Hippocampal formation (tissue), 2 donors: Measurements from ENCODE around the gene NCOA7.

Source experiments
- DNase-seq, 2 donors: peaks; one replicate each; lab custom pipeline; 2025; lab: John Stamatoyannopoulos, UW

Gene NCOA7

GRCh38 chr6:125790358-125791150, at the start of gene NCOA7:
NCOA7 (plus strand) TSS chr6:125790960; CDS start chr6:125815355, 24,395 bp downstream.
- DNase-seq: peak; percentile 85 to 89

DNA sequence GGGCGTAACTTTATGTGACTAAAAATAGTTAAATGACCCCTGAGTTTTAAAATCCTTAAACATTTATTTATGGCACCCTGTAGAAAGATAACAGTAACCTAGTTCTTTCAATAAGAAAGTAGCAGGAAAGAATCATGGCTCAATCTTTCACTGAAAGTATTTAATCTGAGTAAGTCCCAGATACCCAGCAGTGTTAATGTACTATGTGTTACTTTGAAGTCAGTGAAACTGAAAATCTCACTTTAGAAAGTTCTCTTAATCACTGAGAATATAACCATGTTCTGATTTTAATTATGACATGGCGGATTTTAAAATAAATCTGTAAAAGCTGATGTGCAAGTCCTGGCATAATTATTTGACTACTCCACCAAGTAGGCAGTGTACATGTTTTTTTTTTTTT, 49.4 kb upstream of the NCOA7 start:
- no peak for DNase-seq

- DNase-seq: no peak
Measured at GRCh38 chr6:125742024-125742423, 48.7 kb upstream of the NCOA7 start.

GRCh38 chr6:125742464-125743120, 48.2 kb upstream of the NCOA7 start:
- peak in 1 of 2 donors; percentile 39 for DNase-seq

GRCh38 chr6:125743604-125744003, 47.2 kb upstream of the NCOA7 start:
- DNase-seq: no peak

GRCh38 chr6:125745281-125746018, 45.3 kb upstream of the NCOA7 start:
- peak in 1 of 2 donors; percentile 24 for DNase-seq

DNA sequence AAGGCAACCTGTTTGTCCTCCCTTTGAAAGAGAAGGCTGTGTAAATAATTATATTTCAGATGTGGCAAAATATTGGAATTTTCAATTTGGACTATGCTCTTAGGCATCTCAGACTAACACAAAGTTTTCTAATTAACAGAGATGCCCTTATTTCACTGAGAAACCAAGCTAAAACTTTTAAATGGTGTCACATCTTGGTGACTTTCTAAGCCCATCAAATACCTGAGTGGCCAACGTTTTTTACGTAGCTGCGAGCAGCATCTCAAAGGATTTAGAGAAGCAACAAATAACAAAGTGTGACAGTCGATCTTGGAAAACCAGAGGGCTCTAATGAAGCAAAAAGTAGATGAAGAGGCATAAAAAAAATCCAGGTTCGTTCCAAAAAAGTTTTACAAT, 44.7 kb upstream of the NCOA7 start:
- DNase-seq: no peak

DNA sequence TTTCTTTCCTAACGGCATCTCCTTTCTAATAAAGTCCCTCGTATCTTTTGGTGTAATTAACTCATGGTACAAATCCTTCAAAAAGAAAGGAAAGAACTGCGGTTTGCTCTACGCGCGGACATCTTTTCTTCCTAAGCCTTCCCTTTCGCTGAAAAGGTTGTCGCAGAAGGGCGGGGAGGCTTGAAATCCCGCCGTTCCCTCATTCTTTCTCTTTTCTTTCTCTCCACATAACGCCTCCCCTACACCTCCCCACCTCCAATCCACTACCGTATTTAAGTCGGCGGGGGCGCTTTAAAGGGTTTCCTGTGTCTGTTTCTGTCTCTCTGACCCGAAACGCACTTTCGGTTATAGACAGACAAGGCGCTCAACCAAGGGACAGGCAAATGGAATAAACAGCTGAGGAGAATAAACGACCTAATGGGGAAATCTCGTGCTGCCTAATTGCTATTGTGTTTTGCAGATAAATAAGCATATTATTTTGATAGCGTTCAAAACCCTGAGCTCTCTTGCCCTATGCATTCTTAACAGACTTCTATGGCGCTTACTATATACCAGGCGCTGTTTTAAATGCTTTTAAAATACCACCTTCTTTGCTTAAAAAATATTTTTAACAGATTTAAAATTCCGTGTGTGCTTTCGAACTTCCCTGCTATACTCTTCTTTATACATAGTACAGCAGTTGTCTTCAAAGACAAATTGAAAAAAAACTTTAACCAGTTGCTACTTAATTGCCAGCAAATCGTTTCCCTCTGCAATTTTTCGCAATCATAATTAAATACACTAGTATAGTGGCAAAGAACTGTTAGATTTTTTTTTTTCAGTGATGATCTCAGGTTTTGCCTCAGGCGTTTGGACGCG, 43.8 kb upstream of the NCOA7 start:
- peak; percentile 50 to 78 for DNase-seq

DNA sequence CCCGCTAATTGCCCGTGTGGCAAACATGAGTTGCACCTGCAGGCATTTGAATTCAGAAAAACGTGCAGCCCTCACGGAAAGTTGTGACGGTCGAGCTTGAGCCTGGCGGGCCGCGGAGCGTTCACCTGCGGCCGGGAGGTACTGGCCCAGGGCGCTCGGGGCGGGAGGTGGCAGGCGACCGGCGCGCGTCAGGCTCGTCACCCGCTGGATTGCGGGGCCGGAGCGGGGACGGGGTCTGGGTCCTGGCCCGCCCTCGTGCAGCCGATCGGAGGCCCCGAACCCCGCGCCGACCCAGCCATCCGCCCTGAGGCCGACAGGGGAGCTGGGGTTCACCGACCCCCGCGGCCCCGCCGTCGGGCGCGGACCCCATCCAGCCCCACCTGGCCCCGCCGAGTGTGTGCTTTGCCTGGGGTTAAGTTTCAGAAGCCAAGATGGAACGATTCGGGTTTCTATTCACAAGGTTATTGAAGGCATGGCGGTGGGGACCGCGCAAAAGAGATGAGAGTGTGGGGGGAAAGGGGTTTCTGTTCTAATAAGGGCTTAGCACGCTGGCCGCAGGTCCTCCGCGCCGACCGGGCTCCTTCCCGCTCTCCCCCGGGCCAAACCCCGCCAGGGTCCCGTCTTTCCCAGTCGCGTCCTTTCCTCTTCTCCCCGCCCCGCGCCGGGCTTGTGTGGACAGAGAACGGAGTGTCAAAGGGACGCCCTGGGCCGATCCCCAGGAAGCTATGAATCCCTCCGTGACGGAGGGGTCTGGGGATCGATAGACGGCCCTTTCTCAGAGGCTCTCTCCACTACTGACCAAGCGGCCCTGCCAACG, 43.0 kb upstream of the NCOA7 start:
- DNase-seq: peak; percentile 66 to 72

DNA sequence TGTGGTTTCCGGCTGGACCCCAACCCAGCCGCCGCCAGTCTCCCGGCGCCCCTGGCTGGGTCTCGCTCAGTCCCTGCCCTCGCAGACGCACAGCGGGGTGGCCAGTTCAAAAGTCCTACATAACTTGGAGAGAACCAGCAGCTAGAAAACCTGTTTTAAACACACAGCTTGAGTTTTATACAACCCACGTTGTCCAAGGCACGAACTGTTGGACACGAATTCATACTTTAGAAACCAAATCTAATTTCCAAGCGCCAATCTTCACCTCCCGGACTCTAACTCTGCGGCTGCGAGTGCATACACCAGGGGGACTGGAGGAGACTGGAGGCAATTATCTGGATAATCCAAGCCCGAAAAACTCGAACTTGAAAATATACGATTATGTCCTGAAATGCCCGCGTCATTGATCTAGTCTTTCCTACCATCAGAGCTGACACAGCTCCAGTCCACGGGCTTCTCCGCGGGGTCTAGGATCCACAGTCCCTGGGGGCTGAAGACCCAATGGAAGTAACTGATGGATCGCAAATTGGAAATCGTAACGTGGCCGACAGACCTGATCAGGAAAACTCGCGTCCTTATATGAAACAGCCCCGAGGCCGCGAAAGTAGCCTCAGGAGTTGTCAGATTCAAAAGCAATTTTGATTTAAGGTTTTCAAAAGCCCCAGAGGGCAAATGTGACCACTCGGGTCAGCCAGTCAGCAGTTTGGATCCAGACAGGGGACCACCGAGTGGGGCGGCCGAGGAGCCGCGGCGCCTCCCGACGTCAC, 42.2 kb upstream of the NCOA7 start:
- peak in 1 of 2 donors; percentile 72 for DNase-seq

GRCh38 chr6:125749173-125749864, 41.4 kb upstream of the NCOA7 start, which contains the start of gene HEY2:
HEY2 (plus strand) TSS chr6:125749632; CDS start chr6:125749777, 145 bp downstream.
- peak; percentile 90 to 95 for DNase-seq

GRCh38 chr6:125749865-125750691, 40.7 kb upstream of the NCOA7 start:
- no peak for DNase-seq

DNA sequence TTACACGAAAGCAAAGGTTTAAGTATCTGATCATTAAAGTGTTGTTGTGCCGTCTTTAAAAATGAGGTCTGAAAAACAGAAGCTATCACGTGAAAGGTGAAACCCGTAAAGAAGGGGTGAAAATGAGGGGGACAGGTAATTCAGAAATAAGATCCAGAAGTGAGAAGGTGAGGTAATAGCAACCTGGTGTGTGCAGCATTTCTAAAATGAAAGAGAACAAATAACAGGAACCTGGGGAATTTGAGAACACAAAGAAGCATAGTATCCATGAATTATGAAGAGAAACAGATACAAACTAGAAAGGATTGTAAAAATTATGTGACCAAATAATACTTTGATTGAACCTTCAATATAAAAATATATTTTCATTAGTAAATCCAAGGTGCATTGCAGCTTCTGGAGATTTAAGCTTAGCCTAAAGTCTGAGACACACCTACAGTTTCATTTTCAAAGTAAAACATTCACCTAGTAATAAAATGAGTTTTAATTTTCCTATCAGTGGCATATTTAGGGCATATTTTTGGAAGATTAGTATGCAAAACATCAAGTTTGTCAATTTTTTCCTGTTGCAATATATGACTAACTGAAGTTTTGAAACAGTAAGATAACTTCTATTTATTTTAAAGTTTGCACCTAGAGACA, 39.9 kb upstream of the NCOA7 start:
- no peak for DNase-seq

- no peak for DNase-seq
Measured at GRCh38 chr6:125751334-125751916, 39.3 kb upstream of the NCOA7 start.

DNA sequence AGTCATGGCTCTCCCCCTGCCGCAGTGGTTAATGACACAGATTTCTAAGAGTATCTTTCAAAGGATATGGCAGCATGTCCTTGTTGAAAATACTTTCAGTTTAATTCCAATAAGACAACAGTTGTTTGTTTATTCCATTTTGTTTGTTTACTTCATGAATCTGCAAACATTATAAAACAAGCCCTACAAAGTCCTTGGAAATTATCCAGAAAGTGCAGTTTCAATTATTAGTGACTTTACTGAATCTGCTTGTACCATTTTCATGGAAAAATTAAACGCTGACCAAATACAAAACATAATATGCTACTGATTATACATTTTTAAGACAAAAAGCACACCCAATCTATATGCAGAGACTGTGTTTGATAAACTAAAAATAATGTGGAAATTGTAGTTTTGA, 38.0 kb upstream of the NCOA7 start:
- no peak for DNase-seq

- peak in 1 of 2 donors; percentile 77 for DNase-seq
Measured at GRCh38 chr6:125753218-125753936, 37.4 kb upstream of the NCOA7 start.

- no peak for DNase-seq
Measured at GRCh38 chr6:125753937-125754259, 36.9 kb upstream of the NCOA7 start.
